ENCODE data around the gene MMP14. TPM values are rescaled to one million over a fixed set of nuclear protein-coding genes. Genes with fewer than 3 reads are reported as not detected.
"Not testable (repeated sequence)": the region's sequence is repeated elsewhere in the genome, so short reads cannot be mapped to it uniquely, and the experiment has no call there.

The MMP14 gene
- 490 and 518 TPM in 2 replicates for total RNA-seq
- long read RNA-seq, partial matches to known transcripts: 2 of 7 reads
- long read RNA-seq, other reads (novel, unspliced or antisense): 4 of 7 reads

DNA sequence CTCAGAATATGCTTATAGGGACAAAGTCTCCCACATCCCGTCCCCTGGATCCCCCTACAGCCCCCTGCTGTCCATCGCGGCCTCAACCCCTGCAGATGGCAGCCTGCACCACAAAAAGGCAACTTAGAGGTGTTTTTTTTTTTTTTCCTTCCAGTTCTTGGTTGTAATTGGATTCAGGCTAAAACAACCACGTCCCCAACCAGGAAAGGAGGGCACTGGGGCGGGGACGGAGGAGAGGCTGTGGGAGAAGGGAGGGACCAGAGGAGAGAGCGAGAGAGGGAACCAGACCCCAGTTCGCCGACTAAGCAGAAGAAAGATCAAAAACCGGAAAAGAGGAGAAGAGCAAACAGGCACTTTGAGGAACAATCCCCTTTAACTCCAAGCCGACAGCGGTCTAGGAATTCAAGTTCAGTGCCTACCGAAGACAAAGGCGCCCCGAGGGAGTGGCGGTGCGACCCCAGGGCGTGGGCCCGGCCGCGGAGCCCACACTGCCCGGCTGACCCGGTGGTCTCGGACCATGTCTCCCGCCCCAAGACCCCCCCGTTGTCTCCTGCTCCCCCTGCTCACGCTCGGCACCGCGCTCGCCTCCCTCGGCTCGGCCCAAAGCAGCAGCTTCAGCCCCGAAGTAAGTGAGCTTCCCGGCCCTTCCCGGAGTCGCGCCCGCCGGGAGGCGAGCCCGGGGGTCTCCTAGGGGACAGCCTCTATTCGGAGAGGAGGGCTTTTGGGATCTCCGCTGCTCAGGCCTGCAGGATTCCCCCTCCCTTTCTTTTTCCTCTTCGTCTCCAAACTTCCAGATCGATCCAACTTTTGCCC is at the start of gene MMP14:
TSS of gene MMP14 (plus strand) at position 285 of the 813 bp plus-strand sequence. CDS start at position 518, 233 bp downstream.
- H3K4me3 Mint-ChIP-seq (ENCODE audit: unreplicated experiment): peak within 1 kb of the TSS; percentile 100
- peak within 1 kb of the TSS; percentile 98 for H3K27ac Mint-ChIP-seq (ENCODE audit: unreplicated experiment)

DNA sequence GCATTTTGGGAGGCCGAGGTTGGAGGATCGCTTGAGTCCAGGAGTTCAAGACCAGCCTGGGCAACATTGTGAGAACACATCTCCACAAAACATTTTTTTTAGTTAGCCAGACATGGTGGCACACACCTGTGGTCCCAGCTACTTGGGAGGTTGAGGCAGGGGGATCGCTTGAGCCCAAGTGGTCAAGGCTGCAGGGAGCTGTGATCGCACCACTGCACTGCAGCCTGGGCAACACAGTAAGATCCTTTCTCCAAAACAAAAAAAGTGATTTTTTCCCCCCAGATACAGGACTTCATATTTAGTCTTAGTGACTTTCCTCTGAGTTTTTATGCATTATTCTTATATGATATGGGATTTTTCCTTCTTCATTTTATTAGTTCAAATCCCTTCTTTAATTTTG is 49.7 kb upstream of the MMP14 start:
- TF ChIP-seq, protein P1, sequence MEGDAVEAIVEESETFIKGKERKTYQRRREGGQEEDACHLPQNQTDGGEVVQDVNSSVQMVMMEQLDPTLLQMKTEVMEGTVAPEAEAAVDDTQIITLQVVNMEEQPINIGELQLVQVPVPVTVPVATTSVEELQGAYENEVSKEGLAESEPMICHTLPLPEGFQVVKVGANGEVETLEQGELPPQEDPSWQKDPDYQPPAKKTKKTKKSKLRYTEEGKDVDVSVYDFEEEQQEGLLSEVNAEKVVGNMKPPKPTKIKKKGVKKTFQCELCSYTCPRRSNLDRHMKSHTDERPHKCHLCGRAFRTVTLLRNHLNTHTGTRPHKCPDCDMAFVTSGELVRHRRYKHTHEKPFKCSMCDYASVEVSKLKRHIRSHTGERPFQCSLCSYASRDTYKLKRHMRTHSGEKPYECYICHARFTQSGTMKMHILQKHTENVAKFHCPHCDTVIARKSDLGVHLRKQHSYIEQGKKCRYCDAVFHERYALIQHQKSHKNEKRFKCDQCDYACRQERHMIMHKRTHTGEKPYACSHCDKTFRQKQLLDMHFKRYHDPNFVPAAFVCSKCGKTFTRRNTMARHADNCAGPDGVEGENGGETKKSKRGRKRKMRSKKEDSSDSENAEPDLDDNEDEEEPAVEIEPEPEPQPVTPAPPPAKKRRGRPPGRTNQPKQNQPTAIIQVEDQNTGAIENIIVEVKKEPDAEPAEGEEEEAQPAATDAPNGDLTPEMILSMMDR (IDR thresholded peaks at IDR 0.05): no peak
- Mint-ChIP-seq H3K36me3 (ENCODE audit: unreplicated experiment) (no peaks in the 10 kb centered on the region), H3K27me3 (ENCODE audit: unreplicated experiment) (no peaks in the 10 kb centered on the region), H3K9me3 (ENCODE audit: unreplicated experiment) (no peaks in the 10 kb centered on the region), H3K4me1 (ENCODE audit: unreplicated experiment) (peaks cover 2% of the 10 kb centered on the region), H3K4me3 (ENCODE audit: unreplicated experiment) (no peak overlapping the region), H3K27ac (ENCODE audit: unreplicated experiment) (no peak overlapping the region)
- DNase-seq (ENCODE audit: extremely low spot score, unreplicated experiment): no peak

More for the DNA sequence above, at the start of gene MMP14:
- TF ChIP-seq, protein P1 (IDR thresholded peaks at IDR 0.05): peak; percentile 66
- Mint-ChIP-seq H3K9me3 (ENCODE audit: unreplicated experiment) (no peaks in the 10 kb centered on the region), H3K36me3 (ENCODE audit: unreplicated experiment) (peaks cover 21% of the 10 kb centered on the region), H3K27me3 (ENCODE audit: unreplicated experiment) (no peaks in the 10 kb centered on the region), H3K4me1 (ENCODE audit: unreplicated experiment) (peaks cover 41% of the 10 kb centered on the region)
- peak; percentile 90 for DNase-seq (ENCODE audit: extremely low spot score, unreplicated experiment)

DNA sequence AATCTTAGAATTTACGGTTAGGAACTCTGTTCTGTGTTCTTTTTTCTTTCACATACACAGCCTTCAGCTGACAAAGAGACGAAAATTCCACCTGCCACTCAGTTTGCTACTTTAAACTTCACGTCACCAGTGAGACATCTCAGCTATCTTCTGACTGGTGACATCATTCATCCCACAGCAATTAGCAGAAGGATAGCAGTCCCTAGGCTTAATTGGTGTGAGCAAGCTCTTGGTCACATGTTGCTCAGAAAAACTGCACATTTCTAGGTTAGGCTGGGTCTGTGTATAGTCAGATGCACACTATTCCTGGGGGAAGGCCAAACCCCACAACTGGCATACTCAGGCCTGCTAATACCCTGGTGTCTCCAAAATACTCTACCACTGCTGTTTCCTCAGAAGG is 45.1 kb upstream of the MMP14 start:
- Mint-ChIP-seq H3K9me3 (ENCODE audit: unreplicated experiment) (no peaks in the 10 kb centered on the region), H3K27ac (ENCODE audit: unreplicated experiment) (no peak overlapping the region), H3K4me3 (ENCODE audit: unreplicated experiment) (no peak overlapping the region), H3K4me1 (ENCODE audit: unreplicated experiment) (peaks cover under 1% of the 10 kb centered on the region), H3K27me3 (ENCODE audit: unreplicated experiment) (peaks cover 8% of the 10 kb centered on the region), H3K36me3 (ENCODE audit: unreplicated experiment) (no peaks in the 10 kb centered on the region)
- DNase-seq (ENCODE audit: extremely low spot score, unreplicated experiment): no peak
- TF ChIP-seq, protein P1 (IDR thresholded peaks at IDR 0.05): no peak

DNA sequence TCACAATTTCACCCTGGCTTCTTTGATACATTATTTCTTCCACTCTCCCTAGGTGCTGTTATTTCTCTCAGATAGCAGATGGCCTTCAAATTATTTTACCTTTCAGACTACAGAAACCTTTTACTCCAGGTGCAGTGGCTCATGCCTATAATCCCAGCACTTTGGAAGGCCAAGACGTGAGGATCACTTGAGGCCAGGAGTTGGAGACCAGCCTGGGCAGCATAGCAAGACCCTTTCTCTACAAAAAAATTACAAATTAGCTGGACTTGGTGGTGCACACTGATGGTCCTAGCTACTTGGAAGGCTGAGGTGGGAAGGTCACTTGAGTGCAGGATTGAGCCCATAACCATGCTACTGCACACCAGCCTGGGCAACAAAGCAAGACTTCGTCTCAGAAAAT is 44.2 kb upstream of the MMP14 start:
- no peak overlapping the region for H3K4me3 Mint-ChIP-seq (ENCODE audit: unreplicated experiment)
- no peak overlapping the region for H3K27ac Mint-ChIP-seq (ENCODE audit: unreplicated experiment)
- H3K4me1 Mint-ChIP-seq (ENCODE audit: unreplicated experiment): no peaks in the 10 kb centered on the region
- no peaks in the 10 kb centered on the region for H3K36me3 Mint-ChIP-seq (ENCODE audit: unreplicated experiment)
- DNase-seq (ENCODE audit: extremely low spot score, unreplicated experiment): no peak
- H3K27me3 Mint-ChIP-seq (ENCODE audit: unreplicated experiment): peaks cover 16% of the 10 kb centered on the region
- TF ChIP-seq, protein P1 (IDR thresholded peaks at IDR 0.05): no peak
- H3K9me3 Mint-ChIP-seq (ENCODE audit: unreplicated experiment): no peaks in the 10 kb centered on the region

DNA sequence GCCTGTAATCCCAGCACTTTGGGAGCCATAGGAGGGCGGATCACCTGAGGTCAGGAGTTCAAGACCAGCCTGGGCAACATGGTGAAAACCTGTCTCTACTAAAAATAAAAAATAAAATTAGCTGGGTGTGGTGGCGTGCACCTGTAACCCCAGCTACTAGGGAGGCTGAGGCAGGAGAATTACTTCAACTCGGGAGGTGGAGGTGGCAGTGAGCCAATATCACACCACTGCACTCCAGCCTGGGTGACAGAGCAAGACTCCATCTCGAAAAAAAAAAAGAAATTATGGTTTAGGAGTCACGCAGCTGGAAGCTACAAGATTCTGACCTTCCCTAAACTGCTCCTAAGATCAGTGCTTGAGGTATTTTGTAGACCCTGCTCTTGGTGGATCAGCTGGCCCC is 42.8 kb upstream of the MMP14 start:
- H3K36me3 Mint-ChIP-seq (ENCODE audit: unreplicated experiment); H3K4me3 Mint-ChIP-seq (ENCODE audit: unreplicated experiment); H3K27ac Mint-ChIP-seq (ENCODE audit: unreplicated experiment); DNase-seq (ENCODE audit: extremely low spot score, unreplicated experiment); H3K9me3 Mint-ChIP-seq (ENCODE audit: unreplicated experiment); H3K4me1 Mint-ChIP-seq (ENCODE audit: unreplicated experiment): not testable (repeated sequence)
- peaks cover 24% of the 10 kb centered on the region for H3K27me3 Mint-ChIP-seq (ENCODE audit: unreplicated experiment)
